ENCODE results near the gene UBE2D2. TPM values are rescaled to one million over a fixed set of nuclear protein-coding genes. Genes with fewer than 3 reads are reported as not detected.

The UBE2D2 gene
- total RNA-seq, 6 experiments from 2014 or later: 38.3 to 68.3 (median 53.1) TPM

- no peaks in the 10 kb centered on the region for H3K36me3 ChIP-seq
- H3K27me3 ChIP-seq: no peaks in the 10 kb centered on the region
- intact Hi-C loops (cut with DNase I): loop anchor here in 1 of 2 donors (5.0 kb wide), 1 partner anchor 47 kb away; no protein-coding TSS in a partner anchor
- peak in 2 of 3 donors; percentile 16 to 40 for DNase-seq
- TF ChIP-seq CTCF (IDR thresholded peaks at IDR 0.05): no peak
- TF ChIP-seq POLR2A (IDR thresholded peaks at IDR 0.05): no peak
- H3K9me3 ChIP-seq: no peaks in the 10 kb centered on the region
- peaks cover 8 to 72% (median 47%) of the 10 kb centered on the region in 4 donors for H3K4me1 ChIP-seq
- H3K4me3 ChIP-seq: no peak overlapping the region
- no peak for ATAC-seq
- 86% methylated on average over 1 of the region's 13 CpGs for WGBS (ENCODE audit: insufficient coverage, low coverage, low lambda C conversion rate, missing lambda C conversion rate)
- H3K27ac ChIP-seq: no peak overlapping the region
Measured at GRCh38 chr5:139640421-139641115, 79.4 kb downstream of the UBE2D2 start.

- ATAC-seq (no peak), DNase-seq (peak in 2 of 3 donors; percentile 2 to 11)
- intact Hi-C loops (cut with DNase I): loop anchor here in 1 of 2 donors (5.0 kb wide), 1 partner anchor 46 kb away; no protein-coding TSS in a partner anchor
- Histone ChIP-seq H3K9me3 (no peaks in the 10 kb centered on the region), H3K4me3 (no peak overlapping the region), H3K4me1 (peaks cover 5 to 65% (median 44%) of the 10 kb centered on the region in 4 donors), H3K27me3 (no peaks in the 10 kb centered on the region), H3K36me3 (no peaks in the 10 kb centered on the region), H3K27ac (no peak overlapping the region)
- WGBS (ENCODE audit: insufficient coverage, low coverage, low lambda C conversion rate, missing lambda C conversion rate): 88% methylated on average over 4 of the region's 6 CpGs
- TF ChIP-seq CTCF (IDR thresholded peaks at IDR 0.05) (no peak), POLR2A (IDR thresholded peaks at IDR 0.05) (no peak)
Measured at GRCh38 chr5:139641116-139642080, 80.3 kb downstream of the UBE2D2 start.

- no peaks in the 10 kb centered on the region for H3K27me3 ChIP-seq
- ATAC-seq (no peak), DNase-seq (peak in 2 of 3 donors; percentile 14 to 18)
- no peaks in the 10 kb centered on the region for H3K9me3 ChIP-seq
- no peak overlapping the region for H3K4me3 ChIP-seq
- peak overlapping the region in 1 of 3 donors; percentile 66 for H3K27ac ChIP-seq
- intact Hi-C loops (cut with DNase I): loop anchor here in 1 of 2 donors (5.0 kb wide), 1 partner anchor 45 kb away; no protein-coding TSS in a partner anchor
- no peaks in the 10 kb centered on the region for H3K36me3 ChIP-seq
- 33% methylated on average over 3 of the region's 7 CpGs for WGBS (ENCODE audit: insufficient coverage, low coverage, low lambda C conversion rate, missing lambda C conversion rate)
- H3K4me1 ChIP-seq: peaks cover 3 to 63% (median 40%) of the 10 kb centered on the region in 4 donors
- TF ChIP-seq POLR2A (IDR thresholded peaks at IDR 0.05) (no peak), CTCF (IDR thresholded peaks at IDR 0.05) (no peak)
Measured at GRCh38 chr5:139642213-139642612, 81.1 kb downstream of the UBE2D2 start.
